HG03064 (cell line): ENCODE measurements around the gene DNAH2.
"Not testable (repeated sequence)": the region's sequence is repeated elsewhere in the genome, so short reads cannot be mapped to it uniquely, and the experiment has no call there.

Experiments used
- ATAC-seq: cut with Tn5 transposase; IDR thresholded peaks from one replicate; pipeline ENCODE4 v1.9.1; 2021; ENCODE audit warnings: low read depth; ENCODE audit not compliant: unreplicated experiment

The DNAH2 gene

GRCh38 chr17:7859028-7859427 is 141.5 kb downstream of the DNAH2 start:
- no peak for ATAC-seq

DNA sequence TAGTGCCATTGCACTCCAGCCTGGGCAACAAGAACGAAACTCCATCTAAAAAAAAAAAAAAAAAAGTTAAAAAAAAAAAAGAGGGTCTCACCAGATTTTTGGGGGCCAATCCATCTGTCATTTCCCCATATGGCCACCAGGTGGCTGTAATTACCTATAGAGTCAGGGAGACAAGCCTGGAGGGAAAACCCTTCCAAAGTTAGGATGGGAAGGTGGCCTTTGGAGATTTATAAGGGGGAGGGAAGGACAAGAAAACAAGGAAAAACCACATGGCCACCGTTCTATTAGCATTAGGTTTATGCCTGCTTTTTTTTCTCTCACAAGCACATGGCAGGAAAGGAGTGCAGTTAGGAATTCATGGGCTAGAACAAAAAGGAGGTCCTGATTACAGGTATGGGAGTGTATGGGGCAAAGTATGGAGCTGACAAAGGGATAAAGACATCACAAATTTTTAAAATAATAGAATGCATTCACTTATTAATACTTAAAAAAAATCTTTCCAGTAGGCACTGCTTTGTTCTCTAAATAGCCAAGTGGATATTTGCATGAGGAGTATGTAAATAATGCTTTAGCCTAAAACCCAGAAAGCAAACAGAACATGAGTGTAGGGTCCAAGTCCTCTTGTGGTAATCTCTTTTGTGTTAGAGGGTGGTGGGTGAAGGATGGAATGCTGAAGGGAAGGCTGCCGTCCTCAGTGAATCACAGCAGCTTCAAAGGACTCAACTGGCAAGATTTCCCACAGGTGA is 145.3 kb downstream of the DNAH2 start:
- no peak for ATAC-seq

DNA sequence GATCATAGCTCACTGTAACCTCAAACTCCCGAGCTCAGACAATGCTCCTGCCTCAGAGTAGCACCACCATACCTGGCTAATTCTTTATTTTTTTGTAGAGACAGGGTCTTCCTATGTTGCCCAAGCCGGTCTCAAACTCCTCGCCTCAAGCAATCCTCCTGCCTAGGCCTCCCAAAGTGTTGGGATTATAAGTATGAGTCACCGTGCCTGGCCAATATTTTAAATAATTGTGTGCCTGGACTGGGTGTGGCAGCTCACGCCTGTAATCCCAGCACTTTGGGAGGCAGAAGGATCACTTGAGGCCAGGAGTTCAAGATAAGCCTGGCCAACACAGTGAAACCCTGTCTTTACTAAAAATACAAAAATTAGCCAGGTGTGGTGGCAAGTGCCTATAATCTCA is 146.8 kb downstream of the DNAH2 start:
- not testable (repeated sequence) for ATAC-seq

DNA sequence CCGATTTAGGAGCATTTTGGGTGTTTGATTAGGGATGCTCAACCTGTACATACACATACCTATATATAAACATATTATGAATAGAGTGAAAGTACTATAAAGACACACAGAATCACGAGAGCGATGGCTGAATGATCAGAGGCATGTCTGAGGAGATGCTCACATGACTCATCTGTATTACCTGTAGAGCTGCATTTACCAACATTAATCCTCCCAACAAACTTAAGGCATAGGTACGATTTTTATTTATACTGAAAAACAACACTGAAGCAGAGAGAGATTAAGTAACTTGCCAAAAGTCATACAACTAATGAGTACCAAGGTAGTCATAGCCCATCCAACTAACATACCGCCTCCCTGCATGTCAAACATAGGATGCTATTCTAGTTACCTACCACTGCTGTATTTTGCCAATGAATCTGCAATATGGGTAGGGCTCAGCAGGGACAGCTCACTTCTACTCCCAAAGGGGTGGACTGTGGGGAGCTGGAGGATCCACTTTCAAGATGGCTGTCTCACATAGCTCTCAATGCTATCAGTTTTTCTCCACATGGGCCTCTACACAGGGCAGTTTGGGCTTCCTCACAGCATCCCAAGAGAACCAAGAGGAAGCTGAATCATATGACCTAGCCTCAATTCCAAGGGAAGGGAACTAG is 147.6 kb downstream of the DNAH2 start:
- ATAC-seq = no peak

DNA sequence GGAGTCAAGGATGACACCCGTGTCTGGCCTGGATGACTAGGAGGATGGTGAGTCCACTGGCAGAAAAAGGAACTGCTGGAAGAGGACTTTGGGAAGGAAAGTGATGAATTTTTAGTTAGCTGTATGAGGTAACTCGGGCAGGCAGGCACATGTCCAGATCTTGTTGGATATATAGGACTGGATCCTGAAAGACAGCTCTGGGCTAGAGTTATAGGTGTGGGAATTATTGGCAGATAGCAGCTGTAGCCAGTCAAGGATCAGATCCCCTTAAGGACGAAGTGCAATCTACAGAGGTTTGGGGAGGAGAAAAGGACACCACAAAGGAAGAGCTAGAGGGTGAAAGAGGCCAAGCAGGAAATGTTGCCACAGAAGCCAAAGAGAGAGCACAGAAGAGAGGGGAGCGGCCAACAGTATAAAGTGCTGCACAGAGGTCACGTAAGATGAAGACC is 150.4 kb downstream of the DNAH2 start:
- no peak for ATAC-seq

DNA sequence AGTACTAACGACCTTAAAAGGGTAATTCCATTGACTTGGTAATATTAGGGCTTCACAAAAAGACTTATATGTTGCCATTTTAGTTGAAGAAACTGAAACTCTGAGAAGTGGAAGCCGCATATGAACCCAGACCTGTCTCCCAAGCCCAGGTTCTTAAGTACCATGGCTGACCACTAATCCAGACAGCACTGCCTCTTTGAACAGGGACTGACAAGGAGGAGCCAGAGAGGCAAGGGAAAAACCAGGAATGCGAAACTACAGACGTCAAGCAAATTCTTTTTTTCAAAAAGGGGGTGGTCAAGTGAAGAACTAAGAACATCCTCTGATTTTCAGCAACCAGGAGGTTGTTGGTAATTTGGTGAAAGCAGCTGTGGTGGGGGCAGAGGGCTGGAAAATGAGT is 155.5 kb downstream of the DNAH2 start:
- no peak for ATAC-seq

GRCh38 chr17:7875804-7876370 is 158.3 kb downstream of the DNAH2 start:
- ATAC-seq = no peak

GRCh38 chr17:7878234-7878633 is 160.7 kb downstream of the DNAH2 start:
- no peak for ATAC-seq

- no peak for ATAC-seq
Measured at GRCh38 chr17:7880076-7880868, 162.7 kb downstream of the DNAH2 start.

DNA sequence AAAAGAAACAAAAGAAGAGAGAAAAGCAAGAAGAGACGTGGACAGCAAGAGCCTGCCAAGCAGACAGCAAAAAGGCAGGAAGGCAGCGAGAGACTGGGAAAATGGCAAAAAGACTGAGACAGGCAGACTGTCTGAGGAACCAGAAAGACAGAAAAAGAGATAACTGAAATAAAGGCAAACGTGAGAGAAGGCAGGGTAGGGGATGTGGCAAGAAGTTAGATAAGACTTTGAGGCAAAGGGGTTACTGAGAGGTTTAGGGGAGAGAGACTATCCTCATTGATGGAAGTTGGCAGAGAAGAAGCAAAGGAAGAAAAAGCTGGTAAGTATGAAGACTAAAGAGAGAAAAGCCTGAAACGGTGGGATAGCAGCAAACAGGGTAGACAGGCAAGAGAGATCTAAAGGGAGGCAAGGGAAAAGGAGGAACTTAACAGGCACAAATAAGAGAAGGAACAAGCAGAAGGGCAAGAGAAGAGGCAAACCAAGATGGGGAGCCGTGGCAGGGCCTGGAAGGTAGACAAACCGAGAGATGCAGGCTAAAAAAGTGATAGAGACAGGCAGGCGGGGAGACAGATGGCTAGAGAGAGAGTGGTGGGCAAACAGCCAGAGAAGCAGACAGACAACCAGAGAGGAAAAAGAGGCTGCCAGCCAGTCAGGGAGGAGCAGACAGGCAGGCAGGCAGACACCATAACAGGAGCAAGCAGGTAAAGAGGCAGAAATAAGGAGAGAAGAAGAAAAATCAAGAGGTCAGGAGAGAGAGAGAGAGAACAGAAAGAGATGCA is 163.9 kb downstream of the DNAH2 start:
- no peak for ATAC-seq

DNA sequence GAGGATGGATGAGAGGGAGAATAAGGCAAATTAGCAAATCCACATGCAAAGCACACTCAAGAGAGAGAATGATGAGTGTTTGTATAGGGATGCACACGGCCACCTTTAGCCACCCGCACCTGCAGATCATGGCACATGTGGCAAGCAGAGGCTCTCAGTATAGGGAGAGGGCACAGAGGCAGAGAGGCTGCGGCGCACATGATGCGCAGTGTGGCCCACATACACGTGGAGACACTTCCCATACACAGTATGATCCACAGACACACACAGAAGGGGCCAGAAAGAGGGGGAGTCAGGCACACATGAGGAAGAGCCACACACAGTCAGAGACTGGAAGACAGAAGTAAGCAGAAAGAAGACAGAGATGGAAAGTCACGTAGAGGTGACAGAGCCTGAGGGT is 164.5 kb downstream of the DNAH2 start:
- no peak for ATAC-seq

- ATAC-seq = no peak
Measured at GRCh38 chr17:7882629-7883028, 165.1 kb downstream of the DNAH2 start.
